Stimulated activated CD4-positive, alpha-beta T cell treated with anti-CD3 and anti-CD28 coated beads, Interleukin-4, amount 100 ng/mL, for 48 hours (primary cell): ENCODE data around the gene WDPCP.
A peak's percentile ranks its signal among the peaks of the same experiment; 100 is the strongest.
"Not testable (repeated sequence)": the region's sequence is repeated elsewhere in the genome, so short reads cannot be mapped to it uniquely, and the experiment has no call there.

Experiments used
- DNase-seq, 2 donors: peaks; one replicate each; pipeline ENCODE4 v3.0.0-alpha.2; 2020; ENCODE audit warnings: low read depth in 2 of 2

WDPCP gene, protein sequence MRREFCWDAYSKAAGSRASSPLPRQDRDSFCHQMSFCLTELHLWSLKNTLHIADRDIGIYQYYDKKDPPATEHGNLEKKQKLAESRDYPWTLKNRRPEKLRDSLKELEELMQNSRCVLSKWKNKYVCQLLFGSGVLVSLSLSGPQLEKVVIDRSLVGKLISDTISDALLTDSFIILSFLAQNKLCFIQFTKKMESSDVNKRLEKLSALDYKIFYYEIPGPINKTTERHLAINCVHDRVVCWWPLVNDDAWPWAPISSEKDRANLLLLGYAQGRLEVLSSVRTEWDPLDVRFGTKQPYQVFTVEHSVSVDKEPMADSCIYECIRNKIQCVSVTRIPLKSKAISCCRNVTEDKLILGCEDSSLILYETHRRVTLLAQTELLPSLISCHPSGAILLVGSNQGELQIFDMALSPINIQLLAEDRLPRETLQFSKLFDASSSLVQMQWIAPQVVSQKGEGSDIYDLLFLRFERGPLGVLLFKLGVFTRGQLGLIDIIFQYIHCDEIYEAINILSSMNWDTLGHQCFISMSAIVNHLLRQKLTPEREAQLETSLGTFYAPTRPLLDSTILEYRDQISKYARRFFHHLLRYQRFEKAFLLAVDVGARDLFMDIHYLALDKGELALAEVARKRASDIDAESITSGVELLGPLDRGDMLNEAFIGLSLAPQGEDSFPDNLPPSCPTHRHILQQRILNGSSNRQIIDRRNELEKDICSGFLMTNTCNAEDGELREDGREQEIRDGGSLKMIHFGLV

DNA sequence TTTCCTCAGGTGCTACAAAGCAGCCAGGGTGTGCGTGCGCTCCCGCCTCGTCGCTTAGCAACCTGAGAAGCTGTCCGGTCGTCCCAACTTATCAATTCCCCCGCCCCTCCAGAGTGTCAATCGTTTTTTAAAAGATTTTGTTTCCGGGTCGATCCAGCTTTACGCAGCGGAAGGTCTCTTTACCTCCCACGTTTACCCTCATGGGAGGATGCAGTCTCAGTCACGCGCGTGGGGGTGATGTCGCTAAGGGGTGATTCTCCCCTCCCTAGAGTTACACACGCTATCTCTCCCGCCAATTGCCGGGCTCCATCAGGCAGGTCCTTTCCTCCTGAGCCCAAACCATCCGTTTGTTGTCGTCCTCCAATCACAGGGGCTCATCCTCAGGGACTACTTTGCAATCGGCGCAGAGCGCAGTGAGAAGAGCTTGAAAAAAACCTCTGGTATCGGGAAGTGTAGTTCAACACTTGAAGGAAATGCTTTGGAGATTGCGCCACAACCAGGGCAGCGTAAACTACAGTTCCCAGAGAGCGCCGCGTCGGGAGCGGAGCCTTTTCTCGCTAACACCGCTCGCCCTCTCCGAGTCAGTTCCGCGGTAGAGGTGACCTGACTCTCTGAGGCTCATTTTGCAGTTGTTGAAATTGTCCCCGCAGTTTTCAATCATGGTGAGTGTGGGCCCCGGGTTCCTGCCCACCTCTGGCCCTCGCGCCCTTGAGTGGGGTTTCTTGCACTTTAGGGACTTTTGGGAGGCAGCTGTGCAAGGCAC lies at the start of gene WDPCP, which contains the start of gene MDH1:
TSS of gene WDPCP (minus strand) at position 93 of the 763 bp plus-strand sequence. CDS start 206 bp downstream, outside the sequence.
TSS of gene MDH1 (plus strand) at position 579 of the 763 bp plus-strand sequence. CDS start at position 660, 81 bp downstream.
- DNase-seq: peak; percentile 85 to 92

DNA sequence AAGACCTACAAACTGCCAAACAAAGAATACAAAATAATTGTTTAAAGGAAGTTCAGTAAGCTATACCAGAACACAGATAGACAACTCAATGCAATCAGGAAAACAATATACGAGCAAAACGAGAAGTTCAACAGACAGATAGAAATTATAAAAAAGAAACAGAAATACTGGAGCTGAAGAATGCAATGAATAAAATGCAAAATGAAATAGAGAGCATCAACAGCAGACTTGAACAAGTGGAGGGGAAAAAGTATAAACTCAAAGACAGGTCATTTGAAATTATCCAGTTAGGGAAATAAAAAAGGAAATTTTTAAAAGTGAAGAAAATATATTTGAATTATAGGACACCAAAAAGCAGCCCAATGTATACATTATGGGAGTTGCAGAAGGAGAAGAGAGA lies 44.1 kb upstream of the WDPCP start:
- no peak for DNase-seq

DNA sequence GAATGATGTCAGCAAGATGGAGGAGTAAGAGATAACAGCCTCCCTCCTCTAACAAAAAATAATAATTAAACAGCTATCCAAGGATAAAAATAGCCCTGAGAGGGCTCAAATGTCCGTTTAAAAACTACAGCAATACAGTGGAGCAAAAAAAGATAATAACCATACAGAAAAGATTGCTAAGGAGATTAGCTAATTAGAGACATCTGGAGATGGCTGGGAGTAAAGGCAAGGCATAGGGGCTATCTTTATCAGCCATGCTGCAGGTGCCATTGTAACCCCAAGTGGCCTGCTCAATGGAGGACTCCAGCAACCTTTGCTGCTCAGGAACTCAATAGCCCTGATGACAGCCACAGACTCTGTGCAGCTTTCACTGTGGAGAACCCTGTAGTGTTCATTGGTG lies 43.2 kb upstream of the WDPCP start:
- DNase-seq: no peak

DNA sequence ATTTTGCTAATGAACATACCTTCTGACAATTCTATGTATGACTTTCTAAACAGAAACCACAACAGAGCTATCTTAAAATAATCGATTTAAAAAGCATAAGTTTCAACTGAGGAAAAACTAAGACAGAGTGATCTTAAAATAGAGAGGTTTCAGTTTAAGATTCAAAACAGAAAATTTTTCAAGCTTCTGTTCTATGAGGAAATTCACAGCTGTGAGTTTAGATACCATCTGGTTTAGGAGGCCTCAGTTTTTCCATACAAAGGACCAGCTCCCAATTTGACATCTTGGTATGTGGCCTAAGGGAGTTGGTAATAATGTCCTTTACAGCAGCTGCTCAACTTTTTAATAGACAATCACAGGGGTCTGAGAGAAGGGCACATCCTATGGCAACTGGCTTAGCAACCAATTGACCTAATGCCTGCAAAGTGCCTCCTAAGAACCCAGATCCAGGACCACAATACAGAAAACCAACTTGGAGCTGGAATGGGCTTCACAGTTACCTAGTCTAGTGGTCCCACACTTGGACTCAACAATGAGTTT lies 40.2 kb upstream of the WDPCP start:
- no peak for DNase-seq

DNA sequence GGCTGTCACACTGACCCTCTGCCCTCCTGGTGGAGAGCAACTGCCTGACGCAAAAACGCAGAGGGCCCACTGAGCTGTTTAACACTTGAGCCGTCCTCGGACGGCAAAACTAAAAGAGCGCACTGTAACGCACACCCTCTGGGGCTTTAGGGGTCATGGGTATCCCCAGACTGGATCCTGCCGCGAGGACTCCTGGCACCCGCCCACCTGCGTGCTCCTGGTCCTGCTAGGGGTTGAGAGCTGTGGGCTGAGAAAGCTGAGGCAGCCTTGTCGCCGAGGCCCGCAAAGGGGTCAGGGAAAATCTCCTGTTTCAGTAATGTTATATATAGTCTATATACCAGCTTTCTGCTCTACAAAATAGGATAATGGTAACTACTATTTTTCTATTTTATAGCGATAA lies 39.6 kb upstream of the WDPCP start:
- no peak for DNase-seq

DNA sequence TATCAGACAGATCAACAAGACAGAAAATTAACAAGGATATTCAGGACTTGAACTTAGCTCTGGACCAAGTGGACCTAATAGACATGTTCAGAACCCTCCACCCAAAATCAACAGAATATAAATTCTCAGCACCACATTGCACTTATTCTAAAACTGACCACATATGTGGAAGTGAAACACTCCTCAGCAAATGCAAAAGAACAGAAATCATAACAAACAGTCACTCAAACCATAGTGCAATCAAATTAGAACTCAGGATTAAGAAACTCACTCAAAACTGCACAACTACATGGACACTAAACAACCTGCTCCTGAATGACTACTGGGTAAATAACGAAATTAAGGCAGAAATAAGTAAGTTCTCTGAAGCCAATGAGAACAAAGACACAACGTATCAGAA lies 35.5 kb upstream of the WDPCP start:
- not testable (repeated sequence) for DNase-seq

DNA sequence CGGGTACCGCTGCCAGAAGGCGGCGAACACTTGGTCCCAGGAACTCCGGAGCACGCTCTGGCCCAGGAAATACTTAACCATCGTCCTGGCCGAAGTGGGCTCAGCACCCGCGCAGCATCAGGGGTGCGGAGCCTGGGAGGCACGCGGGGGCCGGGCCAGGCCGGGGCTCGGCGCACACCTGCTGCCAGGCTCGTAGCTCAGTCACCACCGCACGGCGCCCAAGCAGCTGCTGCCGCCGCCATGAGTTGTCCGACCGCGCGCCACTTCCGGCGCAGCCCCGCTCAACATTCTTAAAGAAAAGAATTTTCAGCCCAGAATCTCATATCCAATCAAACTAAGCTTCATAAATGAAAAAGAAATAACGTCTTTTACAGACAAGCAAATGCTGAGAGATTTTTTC lies 34.5 kb upstream of the WDPCP start:
- DNase-seq: no peak

DNA sequence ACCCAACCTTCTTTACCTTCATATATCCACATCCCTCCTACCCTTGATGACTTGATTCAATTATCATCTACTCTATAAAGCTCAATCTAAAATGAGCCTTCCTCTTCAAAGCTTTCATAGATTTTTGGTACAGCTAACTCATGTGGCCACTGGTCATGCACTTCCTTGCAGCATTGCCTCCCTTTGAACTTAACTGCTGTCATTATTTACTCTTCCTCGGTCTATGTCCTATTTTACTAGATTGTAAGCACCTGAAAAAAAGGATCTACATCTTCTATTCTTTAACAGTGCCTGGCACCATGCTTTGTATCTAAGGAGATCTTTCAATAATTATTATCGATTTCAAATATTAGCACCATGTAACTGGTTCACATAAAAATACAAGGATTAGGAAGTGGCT lies 31.1 kb upstream of the WDPCP start:
- DNase-seq: no peak

DNA sequence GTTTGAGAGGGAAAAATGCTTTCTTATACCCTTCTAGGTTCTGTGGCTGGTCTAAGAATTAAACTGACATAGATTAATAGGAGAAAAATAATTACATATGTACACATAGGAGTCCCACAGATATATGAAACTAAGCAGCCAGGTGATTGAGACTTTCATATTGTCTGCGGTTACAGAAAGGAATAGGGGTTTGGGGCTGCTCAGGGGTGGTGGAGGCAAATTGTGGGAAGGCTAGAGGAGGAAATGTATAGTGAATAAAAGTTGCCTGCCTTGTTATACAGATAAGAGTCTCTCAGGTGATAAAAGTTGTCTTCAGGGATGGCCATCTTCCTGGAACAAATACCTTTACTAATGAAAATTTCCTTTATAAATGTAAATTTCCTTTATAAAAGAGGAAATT lies 29.1 kb upstream of the WDPCP start:
- no peak for DNase-seq

DNA sequence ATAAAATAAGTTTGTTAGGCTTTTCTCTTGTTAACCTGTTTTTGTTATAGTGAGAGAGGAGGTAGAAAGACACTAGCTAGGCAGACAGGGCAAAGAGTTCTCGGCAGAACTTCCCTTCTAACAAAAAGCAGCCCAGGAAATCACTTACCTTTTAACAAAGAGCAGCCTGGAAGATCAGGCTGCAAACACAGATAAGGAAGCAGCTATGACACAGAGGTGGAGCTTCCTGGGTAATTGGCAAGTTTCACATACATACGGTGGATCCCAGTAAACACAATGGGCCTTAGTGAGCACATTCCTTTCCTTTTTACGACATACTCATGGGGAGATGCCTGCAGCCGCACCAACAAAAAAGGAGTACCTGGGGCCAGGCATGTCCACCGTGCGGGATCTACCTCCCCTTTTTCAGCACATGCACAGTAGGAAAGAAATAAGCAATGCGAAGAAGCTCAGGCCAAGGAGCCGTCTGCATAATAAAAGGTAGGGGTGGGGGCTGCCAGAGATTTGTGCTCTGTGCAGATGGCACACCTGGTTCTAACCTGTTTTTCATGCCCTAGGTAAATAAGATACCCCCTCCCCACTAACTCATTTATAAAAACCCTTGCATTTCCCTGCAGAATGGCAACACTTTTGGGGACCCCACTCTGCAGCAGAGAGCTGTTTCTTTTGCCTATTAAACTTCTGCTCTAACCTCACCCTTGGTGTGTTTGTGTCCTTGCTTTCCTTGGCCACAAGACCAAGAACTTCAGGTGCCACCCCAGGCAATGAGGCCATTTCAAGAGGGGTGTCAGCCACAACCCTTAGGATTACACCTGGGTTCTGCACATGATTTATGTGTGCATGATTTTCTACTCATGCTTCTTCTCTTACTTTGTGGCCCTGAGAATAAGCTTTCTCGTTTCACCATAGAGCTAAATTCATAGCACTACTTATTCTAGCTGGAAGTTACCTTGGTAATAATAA lies 27.0 kb upstream of the WDPCP start:
- DNase-seq: no peak

DNA sequence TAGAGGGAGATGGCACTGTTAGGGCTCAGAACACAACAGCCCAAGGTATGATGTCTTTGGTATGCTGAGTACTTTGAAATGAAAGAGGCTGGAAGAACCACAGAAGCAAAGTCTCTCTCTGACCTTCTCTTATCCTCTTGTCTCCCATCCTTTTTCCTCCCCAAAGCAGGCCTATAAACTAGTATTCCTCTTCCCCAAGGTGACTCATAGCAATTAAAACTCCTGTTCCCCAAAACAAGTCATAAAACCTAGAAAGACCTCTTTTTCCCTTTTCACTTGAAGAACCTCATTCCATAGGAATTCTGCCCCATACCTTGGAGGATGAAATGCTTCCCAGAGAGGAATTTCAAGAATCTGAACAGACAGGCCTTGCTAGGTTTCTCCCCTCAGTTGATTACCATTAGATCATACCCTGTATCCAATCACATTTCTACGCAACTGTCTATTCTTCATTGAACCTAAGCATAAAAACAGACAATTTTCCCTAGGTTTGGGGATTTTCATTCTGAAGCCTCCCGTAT lies 26.2 kb upstream of the WDPCP start:
- no peak for DNase-seq

DNA sequence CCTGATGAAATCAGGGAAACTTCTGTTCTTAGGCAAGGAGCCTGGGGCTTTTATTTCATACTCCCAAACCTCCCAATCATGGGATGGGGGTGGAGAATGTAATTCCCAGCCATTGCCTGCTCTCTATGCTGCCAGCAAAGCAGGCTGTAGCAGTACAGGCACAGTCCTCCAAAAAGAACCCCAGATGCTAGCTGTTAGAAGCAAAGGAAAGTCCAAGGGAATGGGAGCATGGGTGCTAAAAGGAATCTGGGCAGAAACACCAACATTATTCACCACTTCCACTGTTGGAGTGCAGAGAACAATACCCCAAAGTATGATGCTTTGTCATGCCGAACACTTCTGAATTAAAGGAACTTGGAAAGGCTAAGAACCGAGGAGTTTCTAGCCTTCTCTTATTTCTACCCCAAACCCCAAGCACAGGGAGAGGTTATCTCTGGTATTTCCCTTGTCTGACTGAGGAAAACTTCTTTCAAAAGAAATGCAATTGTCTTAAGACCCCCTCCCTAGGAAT lies 25.2 kb upstream of the WDPCP start:
- no peak for DNase-seq

DNA sequence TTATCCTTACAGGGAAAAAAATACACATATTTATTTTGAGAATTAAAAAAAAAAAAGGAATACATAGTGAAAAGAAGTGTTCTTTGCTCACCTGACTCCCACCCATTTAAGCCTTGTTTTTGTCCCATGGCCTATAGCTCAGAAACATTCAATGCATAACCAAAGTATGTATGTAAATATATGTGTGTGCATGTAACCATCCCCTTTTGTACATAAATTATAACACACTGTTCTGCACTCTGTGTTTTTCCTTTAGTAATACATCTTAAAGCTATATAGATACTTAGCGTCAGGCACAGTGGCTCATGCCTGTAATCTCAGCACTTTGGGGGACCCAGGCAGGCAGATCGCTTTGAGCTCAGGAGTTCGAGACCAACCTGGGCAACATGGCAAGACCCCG lies 22.2 kb upstream of the WDPCP start:
- no peak for DNase-seq

DNA sequence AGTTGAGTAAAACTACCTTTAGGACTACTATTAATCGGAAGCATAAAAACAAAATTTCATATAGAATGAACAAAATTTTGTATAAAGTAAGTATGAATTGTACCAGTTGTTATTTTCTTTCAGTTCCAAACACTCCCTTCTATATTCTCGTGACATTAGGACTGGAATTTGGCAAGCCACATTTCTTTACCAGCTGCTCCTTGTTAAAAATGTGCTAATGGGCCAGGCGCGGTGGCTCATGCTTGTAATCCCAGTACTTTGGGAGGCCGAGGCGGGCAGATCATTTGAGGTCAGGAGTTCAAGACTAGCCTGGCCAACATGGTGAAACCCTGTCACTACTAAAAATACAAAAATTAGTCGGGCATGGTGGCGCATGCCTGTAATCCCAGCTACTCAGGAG lies 20.6 kb upstream of the WDPCP start:
- not testable (repeated sequence) for DNase-seq

DNA sequence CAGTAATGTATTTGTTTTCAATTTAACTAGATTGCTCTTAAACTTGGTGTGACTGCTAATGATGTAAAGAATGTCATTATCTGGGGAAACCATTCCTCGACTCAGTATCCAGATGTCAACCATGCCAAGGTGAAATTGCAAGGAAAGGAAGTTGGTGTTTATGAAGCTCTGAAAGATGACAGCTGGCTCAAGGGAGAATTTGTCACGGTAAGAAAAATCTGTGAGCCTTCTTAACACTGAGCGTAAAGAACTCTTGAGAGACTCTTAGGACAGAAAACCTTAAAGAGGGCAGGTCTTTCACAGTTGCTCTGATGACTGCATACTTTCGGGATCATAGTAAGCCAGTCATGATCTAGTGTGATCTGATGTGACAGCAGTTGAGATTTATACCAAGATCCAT lies 16.4 kb upstream of the WDPCP start:
- DNase-seq: no peak

DNA sequence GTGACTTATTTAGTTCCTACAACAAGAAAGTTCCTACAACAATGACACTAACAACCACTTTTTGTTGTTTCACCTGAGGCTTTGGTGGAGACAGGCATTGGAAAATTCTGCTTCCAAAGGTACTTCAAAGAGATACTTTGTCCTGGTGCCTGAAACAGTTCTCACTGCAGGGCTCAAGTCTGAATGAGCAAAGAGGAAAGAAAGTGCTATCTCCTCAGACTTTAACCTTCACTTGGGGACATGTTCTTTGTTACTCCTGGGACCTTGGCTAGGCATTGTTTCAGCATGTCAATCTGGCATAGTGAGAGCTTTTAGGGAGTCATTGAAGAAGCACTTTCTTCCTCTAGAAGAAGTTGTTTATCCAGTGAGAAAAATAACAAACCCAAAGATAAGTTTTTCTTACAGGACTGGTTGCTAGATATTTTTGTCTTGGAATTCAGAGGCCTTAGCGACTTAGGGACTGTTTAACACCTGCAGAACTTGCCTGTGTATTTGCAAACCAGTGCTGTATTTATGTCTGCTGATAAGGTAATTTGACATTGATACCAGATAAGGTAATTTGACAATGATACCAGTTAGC lies 12.7 kb upstream of the WDPCP start:
- DNase-seq: no peak

DNA sequence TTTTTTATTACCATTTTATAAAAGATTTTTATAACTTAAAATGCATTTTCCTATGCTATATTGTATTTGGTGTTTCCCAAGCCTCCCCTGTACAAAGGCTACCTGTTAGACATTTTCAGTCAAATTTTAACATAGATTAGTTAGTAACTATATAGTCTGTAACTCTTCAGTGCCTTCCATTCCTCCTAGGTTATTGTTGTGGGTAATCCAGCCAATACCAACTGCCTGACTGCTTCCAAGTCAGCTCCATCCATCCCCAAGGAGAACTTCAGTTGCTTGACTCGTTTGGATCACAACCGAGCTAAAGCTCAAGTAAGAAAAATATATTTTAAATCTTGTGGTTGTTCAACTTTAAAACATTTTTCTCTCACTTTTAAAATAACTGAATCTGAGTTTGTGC lies 10.7 kb upstream of the WDPCP start:
- no peak for DNase-seq

DNA sequence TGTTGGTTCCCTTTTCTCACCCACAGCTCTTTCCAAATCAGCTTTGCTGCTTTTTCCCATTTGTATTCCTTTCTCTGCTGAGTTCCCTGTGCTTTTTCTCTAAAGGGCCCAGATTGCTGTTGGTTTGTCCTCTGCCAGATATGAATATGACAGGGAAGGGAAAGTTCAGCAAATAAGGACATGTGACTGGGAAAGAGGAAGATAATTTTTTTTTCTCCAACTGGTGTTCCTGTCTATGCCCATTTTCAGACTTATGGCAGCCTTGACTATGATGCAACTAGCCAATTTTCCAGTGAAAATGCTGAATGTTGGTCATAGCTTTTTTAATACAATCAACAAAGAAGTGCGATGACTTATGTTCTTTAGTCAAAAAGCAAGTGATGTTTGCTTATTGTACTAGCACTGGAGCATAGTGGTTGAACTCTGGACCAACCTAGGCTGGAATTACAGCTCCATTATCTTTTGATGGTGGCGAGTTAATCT lies 8.2 kb upstream of the WDPCP start:
- no peak for DNase-seq

DNA sequence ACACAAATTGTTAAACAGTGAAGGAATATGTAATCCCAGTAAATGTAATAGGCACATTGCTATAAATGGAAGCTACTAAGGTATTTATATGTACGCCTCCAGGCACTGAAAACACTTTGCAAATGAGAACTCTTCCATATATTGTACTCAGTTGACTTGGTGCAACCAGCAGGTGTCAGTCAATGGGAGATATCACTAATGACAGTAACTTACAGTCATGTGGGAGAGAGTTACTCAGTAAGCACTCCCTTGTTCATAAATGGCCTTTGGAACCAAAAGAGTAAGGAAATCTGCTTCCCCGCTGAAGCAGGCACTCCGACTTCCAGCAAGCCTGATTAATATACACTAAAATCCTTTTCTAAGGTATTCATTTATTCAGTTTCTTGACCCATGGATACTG lies 6.4 kb upstream of the WDPCP start:
- no peak for DNase-seq
